DLD1 (cell line): ENCODE results near the gene COPG1.
"Not testable (repeated sequence)": the region's sequence is repeated elsewhere in the genome, so short reads cannot be mapped to it uniquely, and the experiment has no call there.

ENCODE experiments used
- in situ Hi-C: cut with HindIII; loops from 2 replicates; pipeline ENCODE4 v1.10.0; 2017; ENCODE audit warnings: low sequenced_read_pairs

Gene COPG1

GRCh38 chr3:129239991-129240390 is 9.4 kb upstream of the COPG1 start:
- in situ Hi-C loops = loop anchor here (10.0 kb wide), 2 partner anchors 65 to 245 kb away; partner anchors contain the start of gene CFAP92

- in situ Hi-C loops = no loop called here
These were observed 9.0 kb upstream of the COPG1 start for GRCh38 chr3:129240436-129240835.

GRCh38 chr3:129245141-129245540 is 4.3 kb upstream of the COPG1 start:
- in situ Hi-C loops = no loop called here

- in situ Hi-C loops = not testable (repeated sequence)
These were observed 3.6 kb upstream of the COPG1 start for GRCh38 chr3:129245641-129246306.

GRCh38 chr3:129246636-129247035 is 2.8 kb upstream of the COPG1 start:
- in situ Hi-C loops = no loop called here

GRCh38 chr3:129248286-129248979 is 973 bp upstream of the COPG1 start:
- in situ Hi-C loops = no loop called here

GRCh38 chr3:129252748-129253147 is 3.3 kb downstream of the COPG1 start:
- in situ Hi-C loops = no loop called here

- in situ Hi-C loops = no loop called here
These were observed 5.3 kb downstream of the COPG1 start for GRCh38 chr3:129254536-129255230.

GRCh38 chr3:129256270-129256669 is 6.9 kb downstream of the COPG1 start:
- in situ Hi-C loops = no loop called here

- in situ Hi-C loops = no loop called here
These were observed 8.2 kb downstream of the COPG1 start for GRCh38 chr3:129257609-129258008.

GRCh38 chr3:129259612-129260477 is 10.4 kb downstream of the COPG1 start:
- in situ Hi-C loops = no loop called here

- in situ Hi-C loops = no loop called here
These were observed 11.2 kb downstream of the COPG1 start for GRCh38 chr3:129260606-129261005.

- in situ Hi-C loops = no loop called here
These were observed 12.5 kb downstream of the COPG1 start for GRCh38 chr3:129261894-129262293.

GRCh38 chr3:129263161-129263910 is 13.9 kb downstream of the COPG1 start:
- in situ Hi-C loops = no loop called here

- in situ Hi-C loops = not testable (repeated sequence)
These were observed 15.6 kb downstream of the COPG1 start for GRCh38 chr3:129264994-129265393.

- in situ Hi-C loops = no loop called here
These were observed 17.2 kb downstream of the COPG1 start for GRCh38 chr3:129266651-129267050.

- in situ Hi-C loops = no loop called here
These were observed 19.0 kb downstream of the COPG1 start for GRCh38 chr3:129268396-129268795.

GRCh38 chr3:129271674-129272073 is 22.3 kb downstream of the COPG1 start:
- in situ Hi-C loops = no loop called here

- in situ Hi-C loops = no loop called here
These were observed 27.0 kb downstream of the COPG1 start for GRCh38 chr3:129276385-129276784.

- in situ Hi-C loops = no loop called here
These were observed 28.4 kb downstream of the COPG1 start for GRCh38 chr3:129277829-129278271.
